HFF-Myc (cell line): ENCODE measurements around the gene TP53BP1.
"Not testable (repeated sequence)": the region's sequence is repeated elsewhere in the genome, so short reads cannot be mapped to it uniquely, and the experiment has no call there.

ENCODE experiments used
- DNase-seq: peaks from one replicate; pipeline ENCODE4 v3.0.0-alpha.2; 2011; ENCODE audit warnings: low read depth; ENCODE audit errors: extremely low read depth
- H3K4me3 ChIP-seq: replicated peaks from 2 replicates; pipeline ENCODE4 v1.5.1; 2011; ENCODE audit warnings: low read depth, mild to moderate bottlenecking, control low read depth, low read length
- TF ChIP-seq, protein P1 (sequence below): IDR thresholded peaks from 2 replicates; pipeline ENCODE4 v1.5.1; 2012; ENCODE audit warnings: mild to moderate bottlenecking, low read depth, low read length, control low read depth; ENCODE audit errors: missing control alignments

TP53BP1 gene

GRCh38 chr15:43406189-43406588 is 86.8 kb downstream of the TP53BP1 start:
- no peak overlapping the region for H3K4me3 ChIP-seq
- TF ChIP-seq, protein P1, sequence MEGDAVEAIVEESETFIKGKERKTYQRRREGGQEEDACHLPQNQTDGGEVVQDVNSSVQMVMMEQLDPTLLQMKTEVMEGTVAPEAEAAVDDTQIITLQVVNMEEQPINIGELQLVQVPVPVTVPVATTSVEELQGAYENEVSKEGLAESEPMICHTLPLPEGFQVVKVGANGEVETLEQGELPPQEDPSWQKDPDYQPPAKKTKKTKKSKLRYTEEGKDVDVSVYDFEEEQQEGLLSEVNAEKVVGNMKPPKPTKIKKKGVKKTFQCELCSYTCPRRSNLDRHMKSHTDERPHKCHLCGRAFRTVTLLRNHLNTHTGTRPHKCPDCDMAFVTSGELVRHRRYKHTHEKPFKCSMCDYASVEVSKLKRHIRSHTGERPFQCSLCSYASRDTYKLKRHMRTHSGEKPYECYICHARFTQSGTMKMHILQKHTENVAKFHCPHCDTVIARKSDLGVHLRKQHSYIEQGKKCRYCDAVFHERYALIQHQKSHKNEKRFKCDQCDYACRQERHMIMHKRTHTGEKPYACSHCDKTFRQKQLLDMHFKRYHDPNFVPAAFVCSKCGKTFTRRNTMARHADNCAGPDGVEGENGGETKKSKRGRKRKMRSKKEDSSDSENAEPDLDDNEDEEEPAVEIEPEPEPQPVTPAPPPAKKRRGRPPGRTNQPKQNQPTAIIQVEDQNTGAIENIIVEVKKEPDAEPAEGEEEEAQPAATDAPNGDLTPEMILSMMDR, result no peak
- no peak for DNase-seq

- DNase-seq, result no peak
- TF ChIP-seq, protein P1, result no peak
- H3K4me3 ChIP-seq, result no peak overlapping the region
Measured at GRCh38 chr15:43404130-43404529, 88.8 kb downstream of the TP53BP1 start.

- TF ChIP-seq, protein P1, result no peak
- no peak for DNase-seq
- no peak overlapping the region for H3K4me3 ChIP-seq
Measured at GRCh38 chr15:43403616-43404015, 89.3 kb downstream of the TP53BP1 start.

GRCh38 chr15:43402255-43402654 is 90.7 kb downstream of the TP53BP1 start:
- DNase-seq, result no peak
- TF ChIP-seq, protein P1, result no peak
- H3K4me3 ChIP-seq, result no peak overlapping the region

GRCh38 chr15:43393592-43393991 is 99.4 kb downstream of the TP53BP1 start:
- H3K4me3 ChIP-seq, DNase-seq: not testable (repeated sequence)

DNA sequence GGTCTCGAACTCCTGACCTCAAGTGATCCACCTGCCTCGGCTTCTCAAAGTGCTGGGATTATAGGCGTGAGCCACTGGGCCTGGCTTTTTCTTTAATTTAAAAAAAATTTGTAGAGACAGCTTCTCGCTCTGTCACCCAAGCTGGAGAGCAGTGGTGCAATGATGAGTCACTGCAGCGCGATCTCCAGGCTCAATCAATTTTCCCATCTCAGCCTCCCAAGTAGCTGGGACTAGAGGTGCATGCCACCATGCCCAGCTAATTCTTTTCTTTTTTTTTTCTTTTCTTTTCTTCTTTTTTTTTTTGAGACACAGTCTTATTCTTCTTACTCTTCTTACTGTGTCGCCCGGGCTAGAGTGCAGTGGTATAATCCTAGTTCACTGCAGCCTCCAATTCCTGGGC is 102.2 kb downstream of the TP53BP1 start:
- H3K4me3 ChIP-seq, result no peak overlapping the region
- no peak for DNase-seq
- TF ChIP-seq, protein P1, result no peak

- TF ChIP-seq, protein P1, result no peak
- DNase-seq, result no peak
- H3K4me3 ChIP-seq, result no peak overlapping the region
Measured at GRCh38 chr15:43383070-43383469, 109.9 kb downstream of the TP53BP1 start.

DNA sequence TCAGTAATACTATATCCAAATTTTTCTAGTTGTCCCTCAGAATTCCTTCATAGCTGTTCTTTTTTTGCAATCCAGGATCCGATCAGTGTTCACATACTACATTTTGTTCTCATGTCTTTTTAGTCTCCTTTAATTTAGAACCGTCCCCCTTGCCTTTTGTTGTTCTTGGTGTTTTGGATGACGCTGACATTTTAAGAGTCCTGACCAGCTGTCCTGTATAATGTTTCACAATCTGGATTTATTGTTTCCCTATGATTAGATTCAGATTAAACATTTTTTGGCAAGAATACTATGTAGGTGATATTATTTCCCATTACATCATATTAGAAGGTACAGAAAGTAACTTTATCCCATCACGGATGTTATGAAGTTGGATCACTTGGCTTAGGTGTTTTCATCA is 110.6 kb downstream of the TP53BP1 start:
- no peak for DNase-seq
- TF ChIP-seq, protein P1, result no peak
- no peak overlapping the region for H3K4me3 ChIP-seq
